CD14-positive monocyte (primary cell): ENCODE measurements around the gene ENOSF1. TPM values are rescaled to one million over a fixed set of nuclear protein-coding genes. Genes with fewer than 3 reads are reported as not detected.

ENCODE experiments used
- DNase-seq, 3 donors: peaks; one replicate each; pipeline ENCODE4 v3.0.0-alpha.2; 2011 to 2022
- H2AFZ ChIP-seq: 2 replicates; pipeline ENCODE4 v1.6.0; 2012; ENCODE audit warnings: mild to moderate bottlenecking, low read depth, low read length, inconsistent platforms; ENCODE audit not compliant: insufficient read depth, poor library complexity, severe bottlenecking
- H3K27ac ChIP-seq, 2 donors: 1 replicate in 1 of 2; 2 replicates in 1 of 2; pipeline ENCODE4 v1.5.1; 2012 to 2013; ENCODE audit warnings: low read length in 2 of 2, control low read depth in 1 of 2, inconsistent platforms in 1 of 2, low read depth in 1 of 2, mild to moderate bottlenecking in 1 of 2
- H3K27me3 ChIP-seq, 2 donors: one replicate each; pipeline versions ENCODE4 v1.6.0 to v1.6.1; 2011 to 2013; ENCODE audit warnings: low read length in 2 of 2; ENCODE audit not compliant: control insufficient read depth in 2 of 2, insufficient read depth in 2 of 2
- H3K36me3 ChIP-seq, 2 donors: replicated peaks in 1 of 2; 1 replicate in 1 of 2; 2 replicates in 1 of 2; pipeline versions ENCODE4 v1.5.1 to v1.6.1; 2012 to 2013; ENCODE audit warnings: low read length in 2 of 2, control low read depth in 1 of 2, inconsistent platforms in 1 of 2, mild to moderate bottlenecking in 1 of 2; ENCODE audit not compliant: insufficient read depth in 2 of 2, control insufficient read depth in 1 of 2
- H3K4me1 ChIP-seq, 2 donors: 1 replicate in 1 of 2; 2 replicates in 1 of 2; pipeline versions ENCODE4 v1.5.1 to v1.6.1; 2012 to 2013; ENCODE audit warnings: low read length in 2 of 2, control low read depth in 1 of 2, inconsistent platforms in 1 of 2, mild to moderate bottlenecking in 1 of 2, moderate library complexity in 1 of 2; ENCODE audit not compliant: insufficient read depth in 2 of 2, control insufficient read depth in 1 of 2
- H3K4me2 ChIP-seq: replicated peaks from 2 replicates; pipeline ENCODE3; 2012; ENCODE audit warnings: low read length, moderate library complexity, mild to moderate bottlenecking; ENCODE audit not compliant: poor library complexity, severe bottlenecking; ENCODE audit errors: extremely low read depth
- H3K4me3 ChIP-seq, 3 experiments: fragments of 200-600 bp in 1 of 3; sonication (generic) in 1 of 3; replicated peaks in 1 of 3; 1 replicate in 2 of 3; 2 replicates in 1 of 3; pipeline ENCODE4 v1.5.1; 2011 to 2013; ENCODE audit warnings: low read length in 3 of 3, mild to moderate bottlenecking in 3 of 3, control low read depth in 2 of 3, low read depth in 2 of 3, inconsistent platforms in 1 of 3, moderate library complexity in 1 of 3
- H3K79me2 ChIP-seq: 2 replicates; pipeline ENCODE4 v1.6.0; 2012; ENCODE audit warnings: mild to moderate bottlenecking, control low read depth, inconsistent platforms, low read length, moderate library complexity; ENCODE audit not compliant: insufficient read depth
- H3K9ac ChIP-seq: 2 replicates; pipeline ENCODE4 v1.6.0; 2017; ENCODE audit warnings: low read length, mild to moderate bottlenecking; ENCODE audit not compliant: insufficient read depth, poor library complexity, severe bottlenecking
- H3K9me3 ChIP-seq, 2 donors: replicated peaks in 1 of 2; 1 replicate in 1 of 2; 2 replicates in 1 of 2; pipeline versions ENCODE4 v1.5.1 to v1.6.1; 2012 to 2013; ENCODE audit warnings: low read length in 2 of 2, control low read depth in 1 of 2; ENCODE audit not compliant: control insufficient read depth in 1 of 2, insufficient read depth in 1 of 2
- H4K20me1 ChIP-seq: 2 replicates; pipeline ENCODE4 v1.6.0; 2012; ENCODE audit warnings: mild to moderate bottlenecking, low read length, control low read depth, moderate library complexity; ENCODE audit not compliant: insufficient read depth
- H3K27ac Mint-ChIP-seq, 7 donors: one replicate each; pipeline ENCODE4 v1.8.0; 2020; ENCODE audit warnings: mild to moderate bottlenecking in 7 of 7, mixed read lengths in 7 of 7, moderate library complexity in 6 of 7, inconsistent platforms in 2 of 7
- H3K27me3 Mint-ChIP-seq, 3 donors: one replicate each; pipeline ENCODE4 v1.8.0; 2021 to 2022; ENCODE audit warnings: low read depth in 3 of 3, mild to moderate bottlenecking in 3 of 3, mixed read lengths in 3 of 3, moderate library complexity in 3 of 3, inconsistent platforms in 1 of 3
- H3K36me3 Mint-ChIP-seq, 2 donors: one replicate each; pipeline ENCODE4 v1.8.0; 2020; ENCODE audit warnings: mixed read lengths in 2 of 2, inconsistent platforms in 1 of 2, mild to moderate bottlenecking in 1 of 2
- H3K4me1 Mint-ChIP-seq: one replicate; pipeline ENCODE4 v1.8.0; 2020; ENCODE audit warnings: mild to moderate bottlenecking, mixed read lengths
- H3K4me3 Mint-ChIP-seq, 2 donors: one replicate each; pipeline ENCODE4 v1.8.0; 2020; ENCODE audit warnings: mild to moderate bottlenecking in 2 of 2, mixed read lengths in 2 of 2, moderate library complexity in 1 of 2
- H3K9me3 Mint-ChIP-seq, 7 donors: one replicate each; pipeline ENCODE4 v1.8.0; 2020 to 2022; ENCODE audit warnings: mixed read lengths in 7 of 7, mild to moderate bottlenecking in 6 of 7, moderate library complexity in 6 of 7, inconsistent platforms in 2 of 7
- CTCF ChIP-seq: fragments of 200-600 bp; IDR thresholded peaks from one replicate; pipeline ENCODE4 v1.8.0; 2022; ENCODE audit warnings: antibody characterized with exemption, mild to moderate bottlenecking
- WGBS: methylation state at CpG from one replicate; pipeline ENCODE4 v1.1.5; 2013; ENCODE audit warnings: missing lambda C conversion rate; ENCODE audit not compliant: insufficient coverage; 5-methylcytosine and 5-hydroxymethylcytosine counted together
- intact Hi-C, 2 donors: fragments of 100-400 bp; cut with micrococcal nuclease; formaldehyde crosslinking; loops; one replicate each; pipeline versions ENCODE4 v1.15.0 to v1.15.1; 2023
- polyA plus RNA-seq, 3 donors: library from polyadenylated mRNA; depleted of rRNA in 1 of 3; unstranded in 2 of 3; stranded (reverse) in 1 of 3; fragments of 300-500 nt in 2 of 3; fragments of >200 nt in 1 of 3; fragmentation: Illumina TruSeq in 2 of 3; gene quantifications; 1 replicate in 2 of 3; 2 replicates in 1 of 3; pipeline ENCODE4 v1.2.3, GENCODE V29; 2012 to 2021

ENOSF1 gene
- polyA plus RNA-seq, 3 donors: 2.2 to 11.6 (median 2.3) TPM

- Histone ChIP-seq H4K20me1 (no peaks in the 10 kb centered on the region), H2AFZ (no peak overlapping the region), H3K79me2 (no peaks in the 10 kb centered on the region), H3K4me3 (no peak overlapping the region), H3K9ac (no peak overlapping the region), H3K9me3 (no peaks in the 10 kb centered on the region), H3K4me2 (no peak overlapping the region), H3K36me3 (no peaks in the 10 kb centered on the region), H3K27ac (no peak overlapping the region), H3K27me3 (no peaks in the 10 kb centered on the region), H3K4me1 (no peaks in the 10 kb centered on the region)
- Mint-ChIP-seq H3K36me3 (no peaks in the 10 kb centered on the region), H3K27ac (no peak overlapping the region), H3K4me1 (no peaks in the 10 kb centered on the region), H3K27me3 (peaks cover 0 to 6% (median 0%) of the 10 kb centered on the region in 3 donors), H3K9me3 (peaks cover 0 to 4% (median 0%) of the 10 kb centered on the region in 7 donors), H3K4me3 (no peak overlapping the region)
- TF ChIP-seq CTCF: no peak
- DNase-seq: no peak
- intact Hi-C loops: no loop called here
- no CpG with 5 or more reads among the region's 2 CpGs for WGBS
Observed at GRCh38 chr18:634551-635045, 77.8 kb downstream of the ENOSF1 start.

- H4K20me1 ChIP-seq: no peaks in the 10 kb centered on the region
- no peaks in the 10 kb centered on the region for H3K36me3 Mint-ChIP-seq
- peaks cover 1 to 11% (median 5%) of the 10 kb centered on the region in 3 donors for H3K27me3 Mint-ChIP-seq
- H3K4me2 ChIP-seq: no peak overlapping the region
- H3K4me1 ChIP-seq: no peaks in the 10 kb centered on the region
- H3K27ac Mint-ChIP-seq: no peak overlapping the region
- no peak for DNase-seq
- H2AFZ ChIP-seq: no peak overlapping the region
- H3K36me3 ChIP-seq: no peaks in the 10 kb centered on the region
- no peak overlapping the region for H3K4me3 Mint-ChIP-seq
- TF ChIP-seq CTCF: no peak
- no peak overlapping the region for H3K27ac ChIP-seq
- H3K4me1 Mint-ChIP-seq: no peaks in the 10 kb centered on the region
- H3K9me3 Mint-ChIP-seq: peaks cover 0 to 4% (median 0%) of the 10 kb centered on the region in 7 donors
- no peak overlapping the region for H3K4me3 ChIP-seq
- no peaks in the 10 kb centered on the region for H3K9me3 ChIP-seq
- H3K27me3 ChIP-seq: no peaks in the 10 kb centered on the region
- H3K9ac ChIP-seq: no peak overlapping the region
- no peaks in the 10 kb centered on the region for H3K79me2 ChIP-seq
- intact Hi-C loops: no loop called here
Observed at GRCh38 chr18:631560-631959, 80.9 kb downstream of the ENOSF1 start.
